IgD-negative memory B cell (primary cell): ENCODE results near the gene TAS2R8. TPM values are rescaled to one million over a fixed set of nuclear protein-coding genes. Genes with fewer than 3 reads are reported as not detected.

ENCODE experiments used
- H3K27ac Mint-ChIP-seq, 3 donors: one replicate each; pipeline ENCODE4 v1.8.0; 2020 to 2022; ENCODE audit warnings: mild to moderate bottlenecking in 3 of 3, mixed read lengths in 3 of 3, moderate library complexity in 1 of 3
- H3K27me3 Mint-ChIP-seq: one replicate; pipeline ENCODE4 v1.8.0; 2021; ENCODE audit warnings: mixed read lengths
- H3K36me3 Mint-ChIP-seq: one replicate; pipeline ENCODE4 v1.8.0; 2020; ENCODE audit warnings: mild to moderate bottlenecking, mixed read lengths
- H3K4me1 Mint-ChIP-seq, 3 donors: one replicate each; pipeline ENCODE4 v1.8.0; 2020 to 2022; ENCODE audit warnings: mixed read lengths in 3 of 3, mild to moderate bottlenecking in 1 of 3
- H3K4me3 Mint-ChIP-seq, 4 donors: one replicate each; pipeline ENCODE4 v1.8.0; 2020 to 2022; ENCODE audit warnings: mild to moderate bottlenecking in 4 of 4, mixed read lengths in 4 of 4, moderate library complexity in 3 of 4
- H3K9me3 Mint-ChIP-seq, 3 donors: one replicate each; pipeline ENCODE4 v1.8.0; 2020 to 2021; ENCODE audit warnings: mixed read lengths in 3 of 3, mild to moderate bottlenecking in 1 of 3
- polyA plus RNA-seq: library from polyadenylated mRNA; unstranded; fragments of 300-500 nt; fragmentation: Illumina TruSeq; gene quantifications from one replicate; pipeline ENCODE4 v1.2.3, GENCODE V29; 2021

The TAS2R8 gene, protein sequence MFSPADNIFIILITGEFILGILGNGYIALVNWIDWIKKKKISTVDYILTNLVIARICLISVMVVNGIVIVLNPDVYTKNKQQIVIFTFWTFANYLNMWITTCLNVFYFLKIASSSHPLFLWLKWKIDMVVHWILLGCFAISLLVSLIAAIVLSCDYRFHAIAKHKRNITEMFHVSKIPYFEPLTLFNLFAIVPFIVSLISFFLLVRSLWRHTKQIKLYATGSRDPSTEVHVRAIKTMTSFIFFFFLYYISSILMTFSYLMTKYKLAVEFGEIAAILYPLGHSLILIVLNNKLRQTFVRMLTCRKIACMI
- not detected for polyA plus RNA-seq

DNA sequence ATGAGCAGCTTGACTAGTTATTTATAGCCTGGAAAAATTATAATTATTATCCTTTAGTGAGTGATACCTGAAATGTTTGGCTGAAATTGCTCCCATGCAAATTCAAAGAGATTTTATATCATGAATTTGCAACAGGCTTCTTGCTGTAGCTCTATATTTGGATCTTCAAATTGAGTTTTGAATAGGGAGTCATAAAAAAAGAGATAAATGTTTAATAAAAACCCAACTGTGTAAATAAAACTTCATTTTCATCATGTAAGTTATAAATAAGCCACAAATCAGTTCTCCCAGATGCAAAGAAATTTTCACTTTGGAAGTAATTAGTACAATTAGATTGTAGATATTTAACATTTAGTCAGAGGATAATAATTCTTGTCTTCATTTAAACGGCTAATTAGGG, at the start of gene TAS2R8:
Gene TAS2R8, minus strand, starts transcription at position 101 of the 400 bp plus-strand sequence. CDS start 306 bp downstream, outside the sequence.
- Mint-ChIP-seq H3K4me1 (no peaks in the 10 kb centered on the region), H3K27ac (no peak within 1 kb of the TSS), H3K36me3 (no peaks in the 10 kb centered on the region), H3K4me3 (no peak within 1 kb of the TSS), H3K9me3 (no peaks in the 10 kb centered on the region), H3K27me3 (peaks cover 10% of the 10 kb centered on the region)

DNA sequence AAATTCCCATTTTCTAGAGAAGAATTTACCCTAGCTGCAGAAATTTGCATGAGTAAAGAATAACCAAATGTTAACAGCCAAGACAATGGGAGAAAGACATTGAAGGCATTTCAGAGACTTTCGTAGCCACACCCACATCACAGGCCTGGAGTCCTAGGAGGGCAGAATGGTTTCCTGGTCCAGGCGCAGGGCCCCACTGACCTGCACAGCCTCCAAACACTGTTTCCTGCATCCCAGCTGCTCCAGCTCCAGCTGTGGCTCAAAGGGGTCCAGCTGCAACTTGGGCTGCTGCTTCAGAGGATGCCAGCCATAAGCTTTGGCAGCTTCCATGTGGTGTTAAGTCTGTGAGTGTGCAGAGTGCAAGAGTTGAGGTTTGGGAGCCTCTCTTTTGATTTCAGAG, 48.7 kb upstream of the TAS2R8 start:
- Mint-ChIP-seq H3K9me3 (peaks cover 1 to 27% (median 11%) of the 10 kb centered on the region in 3 donors), H3K4me1 (peaks cover 0 to 3% (median 2%) of the 10 kb centered on the region in 3 donors), H3K27me3 (no peaks in the 10 kb centered on the region)

DNA sequence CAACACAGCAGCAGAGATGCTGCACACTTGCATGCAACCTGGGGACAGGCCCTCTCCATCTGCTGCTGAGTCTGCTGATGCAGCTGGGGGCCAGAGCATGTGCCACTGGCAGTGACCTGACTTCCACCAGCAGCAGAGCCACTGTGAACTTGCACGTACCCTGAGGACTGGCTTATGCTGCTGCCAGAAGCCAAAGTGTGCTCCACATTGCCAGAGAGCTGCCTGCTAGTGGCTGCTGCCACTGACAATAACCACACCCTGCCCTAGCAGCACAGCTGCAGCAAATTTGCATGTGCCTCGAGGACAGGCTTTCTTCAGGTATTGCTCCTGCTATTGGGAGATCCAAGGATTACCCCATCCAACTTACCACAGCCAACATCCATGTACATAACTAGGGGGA, 46.7 kb upstream of the TAS2R8 start:
- Mint-ChIP-seq H3K27me3 (no peaks in the 10 kb centered on the region), H3K36me3 (peaks cover 34% of the 10 kb centered on the region), H3K4me1 (peaks cover 0 to 3% (median 2%) of the 10 kb centered on the region in 3 donors), H3K9me3 (peaks cover 0 to 22% (median 6%) of the 10 kb centered on the region in 3 donors), H3K27ac (no peak overlapping the region), H3K4me3 (no peak overlapping the region)

More for the DNA sequence above, 48.7 kb upstream of the TAS2R8 start:
- Mint-ChIP-seq H3K36me3 (peaks cover 50% of the 10 kb centered on the region), H3K27ac (no peak overlapping the region), H3K4me3 (peak overlapping the region in 1 of 4 donors; percentile 23)

DNA sequence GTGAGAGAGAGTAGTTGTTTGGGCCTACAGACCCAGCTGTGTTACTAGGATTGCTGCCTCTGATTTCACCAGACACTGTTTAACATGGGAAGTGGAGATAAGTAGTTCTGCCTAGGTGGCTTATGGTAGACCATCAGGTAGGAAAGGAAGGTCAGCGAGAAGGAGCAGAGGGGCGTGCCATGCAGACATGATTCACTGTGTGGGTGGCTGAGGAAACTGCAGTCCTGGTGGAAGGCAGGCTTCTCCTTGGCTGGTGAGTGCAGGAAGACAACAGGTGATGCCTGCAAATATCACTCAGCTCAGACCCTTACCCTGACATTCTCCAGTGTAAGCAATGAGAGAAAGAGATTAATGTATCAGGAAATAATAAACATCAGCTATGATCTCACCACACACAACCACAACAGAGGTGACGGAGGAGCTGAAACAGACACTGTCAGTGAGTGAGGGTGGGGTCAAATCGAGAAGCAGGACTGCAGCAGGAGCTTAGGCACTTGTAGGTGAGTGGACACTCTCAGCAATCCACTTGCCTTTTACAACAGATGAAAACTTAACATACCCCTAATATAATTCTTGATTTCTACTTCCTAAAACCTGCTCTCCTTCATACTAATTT, 44.3 kb upstream of the TAS2R8 start:
- Mint-ChIP-seq H3K27me3 (no peaks in the 10 kb centered on the region), H3K4me3 (no peak overlapping the region), H3K27ac (no peak overlapping the region), H3K36me3 (peaks cover 30% of the 10 kb centered on the region), H3K9me3 (peaks cover 0 to 5% (median 0%) of the 10 kb centered on the region in 3 donors), H3K4me1 (peaks cover 0 to 3% (median 2%) of the 10 kb centered on the region in 3 donors)

DNA sequence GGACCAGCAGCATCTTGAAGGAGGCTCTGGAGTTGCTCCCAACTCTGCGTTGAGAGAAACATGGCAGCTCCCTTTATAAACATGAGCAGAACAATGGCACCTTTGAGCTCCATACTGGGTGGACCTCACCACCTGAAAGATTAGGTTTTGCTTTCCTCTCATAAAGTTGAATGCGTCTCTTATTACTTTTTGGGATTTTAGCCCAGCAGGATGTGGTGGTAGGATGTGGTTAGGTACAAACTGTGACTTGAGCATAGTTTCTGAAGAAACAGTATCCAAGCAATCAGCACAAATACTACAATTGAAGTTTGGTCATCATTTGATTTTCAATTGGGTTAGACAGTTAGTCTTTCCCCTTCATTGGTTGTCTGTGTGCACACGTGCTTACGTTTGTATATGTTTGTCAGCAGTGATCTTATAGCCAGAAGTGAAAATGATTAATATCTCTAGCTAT, 42.4 kb upstream of the TAS2R8 start, which contains the start of gene PRR4:
Gene PRR4, minus strand, starts transcription at position 51 of the 454 bp plus-strand sequence. Its CDS starts 38 bp downstream, at position 13.
- peaks cover 0 to 3% (median 2%) of the 10 kb centered on the region in 3 donors for H3K4me1 Mint-ChIP-seq
- no peak within 1 kb of the TSS for H3K27ac Mint-ChIP-seq
- no peaks in the 10 kb centered on the region for H3K27me3 Mint-ChIP-seq
- H3K4me3 Mint-ChIP-seq = no peak within 1 kb of the TSS
- no peaks in the 10 kb centered on the region for H3K9me3 Mint-ChIP-seq
- H3K36me3 Mint-ChIP-seq = peaks cover 33% of the 10 kb centered on the region

DNA sequence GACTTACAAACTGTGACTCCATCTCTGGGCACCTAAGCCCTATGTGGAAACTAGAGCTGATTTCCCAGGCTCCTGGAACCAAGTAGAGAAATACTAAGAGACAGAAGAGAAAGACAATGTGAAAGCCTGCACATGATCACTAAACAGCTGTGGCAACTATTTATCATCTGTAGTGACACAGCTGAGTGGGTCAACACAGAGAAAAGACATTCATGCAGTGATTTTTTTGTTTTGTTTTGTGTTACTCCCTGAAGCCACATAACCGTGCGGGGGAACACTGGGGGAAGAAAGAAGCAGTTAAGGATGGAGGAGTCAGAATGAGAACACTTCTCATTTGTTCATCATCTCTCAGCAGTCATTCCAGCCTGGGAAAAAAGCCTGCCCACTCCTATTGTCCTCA, 40.7 kb upstream of the TAS2R8 start:
- Mint-ChIP-seq H3K27ac (no peak overlapping the region), H3K4me3 (no peak overlapping the region), H3K27me3 (no peaks in the 10 kb centered on the region), H3K36me3 (peaks cover 33% of the 10 kb centered on the region), H3K9me3 (no peaks in the 10 kb centered on the region), H3K4me1 (peaks cover 0 to 1% (median 0%) of the 10 kb centered on the region in 3 donors)

DNA sequence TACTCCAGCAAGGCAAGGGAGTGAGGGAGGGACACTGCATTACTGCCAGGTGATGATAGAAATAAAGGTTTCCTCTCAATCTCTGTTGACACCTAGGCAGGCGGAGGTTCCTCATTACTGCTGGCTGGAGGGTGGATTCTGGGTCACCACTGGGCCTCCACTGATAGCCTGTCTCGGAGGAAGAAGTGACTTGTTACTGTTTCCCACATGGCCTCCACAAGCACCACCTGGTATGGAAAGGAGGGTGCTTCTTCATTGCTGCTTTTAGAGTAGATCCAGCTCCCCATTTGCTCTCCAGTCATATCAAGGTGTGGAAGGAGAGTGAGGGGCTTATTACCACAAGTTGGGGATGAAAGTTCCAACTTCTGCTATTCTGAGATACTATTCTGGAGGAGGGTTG, 35.8 kb upstream of the TAS2R8 start:
- H3K4me1 Mint-ChIP-seq = no peaks in the 10 kb centered on the region
- peaks cover 0 to under 1% (median 0%) of the 10 kb centered on the region in 3 donors for H3K9me3 Mint-ChIP-seq
- H3K27me3 Mint-ChIP-seq = no peaks in the 10 kb centered on the region
- no peak overlapping the region for H3K27ac Mint-ChIP-seq
- H3K36me3 Mint-ChIP-seq = peaks cover 23% of the 10 kb centered on the region
- no peak overlapping the region for H3K4me3 Mint-ChIP-seq

DNA sequence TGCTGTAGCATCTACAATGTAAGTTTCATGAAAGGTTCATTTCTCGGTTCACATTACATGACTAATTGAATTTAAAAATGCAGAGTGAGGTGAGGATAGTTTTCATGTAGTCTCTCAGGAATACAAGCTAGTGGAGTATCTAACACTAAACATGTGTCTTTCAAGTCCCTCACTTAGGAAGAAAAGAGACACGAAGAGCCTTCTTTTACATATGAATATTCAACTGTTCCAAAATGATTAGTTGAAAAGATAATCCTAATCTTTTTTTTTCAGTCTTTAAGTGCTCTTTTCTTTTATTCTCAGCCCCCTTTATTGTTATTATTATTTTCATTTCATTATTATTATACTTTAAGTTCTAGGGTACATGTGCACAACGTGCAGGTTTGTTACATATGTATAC, 31.4 kb upstream of the TAS2R8 start:
- no peaks in the 10 kb centered on the region for H3K27me3 Mint-ChIP-seq
- H3K9me3 Mint-ChIP-seq = peaks cover 0 to 4% (median 0%) of the 10 kb centered on the region in 3 donors
- no peak overlapping the region for H3K27ac Mint-ChIP-seq
- H3K36me3 Mint-ChIP-seq = peaks cover 6% of the 10 kb centered on the region
- no peak overlapping the region for H3K4me3 Mint-ChIP-seq
- H3K4me1 Mint-ChIP-seq = no peaks in the 10 kb centered on the region

DNA sequence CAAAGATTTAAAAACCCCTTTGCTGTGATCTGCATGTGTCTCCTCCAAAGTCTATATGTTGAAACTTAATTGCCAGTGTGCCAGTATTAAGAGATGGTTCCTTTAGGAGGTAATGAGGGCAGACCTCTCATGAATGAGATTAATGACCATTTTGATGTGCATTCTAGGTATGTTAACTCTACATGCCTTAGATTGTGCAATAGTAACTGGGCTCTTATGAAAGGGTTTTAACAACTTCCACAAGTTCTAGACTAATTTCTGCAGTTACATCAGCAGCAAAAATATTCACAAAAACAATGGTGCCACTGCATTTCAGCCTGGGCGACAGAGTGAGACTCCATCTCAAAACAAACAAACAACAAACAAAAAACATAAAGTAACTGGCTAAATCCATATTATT, 22.9 kb upstream of the TAS2R8 start:
- Mint-ChIP-seq H3K27ac (no peak overlapping the region), H3K4me3 (no peak overlapping the region)

DNA sequence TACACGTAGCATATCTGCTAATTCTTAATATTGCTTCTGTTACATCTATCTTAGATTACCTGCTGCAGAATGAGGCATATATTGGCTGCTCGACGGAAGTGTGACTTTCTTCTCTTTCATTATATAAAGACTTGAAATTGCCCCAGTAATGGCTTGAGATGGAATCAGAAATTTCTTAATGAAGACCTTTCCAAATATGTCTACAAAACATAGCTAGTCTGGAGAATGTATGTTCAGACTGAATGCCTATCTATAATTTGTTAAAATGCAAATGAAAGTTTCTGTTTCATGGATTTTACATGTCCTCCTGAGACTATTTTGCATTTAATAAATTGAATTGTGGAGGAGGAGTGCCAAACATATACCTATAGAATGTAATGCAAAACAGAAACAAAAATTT, 19.2 kb upstream of the TAS2R8 start, which contains the start of gene TAS2R10:
Gene TAS2R10, minus strand, starts transcription at position 101 of the 400 bp plus-strand sequence. Its CDS starts 89 bp downstream, at position 12.
- Mint-ChIP-seq H3K36me3 (peaks cover 8% of the 10 kb centered on the region), H3K27me3 (no peaks in the 10 kb centered on the region)

More for the DNA sequence above, 22.9 kb upstream of the TAS2R8 start:
- Mint-ChIP-seq H3K36me3 (peaks cover 2% of the 10 kb centered on the region), H3K4me1 (no peaks in the 10 kb centered on the region), H3K9me3 (no peaks in the 10 kb centered on the region), H3K27me3 (no peaks in the 10 kb centered on the region)

DNA sequence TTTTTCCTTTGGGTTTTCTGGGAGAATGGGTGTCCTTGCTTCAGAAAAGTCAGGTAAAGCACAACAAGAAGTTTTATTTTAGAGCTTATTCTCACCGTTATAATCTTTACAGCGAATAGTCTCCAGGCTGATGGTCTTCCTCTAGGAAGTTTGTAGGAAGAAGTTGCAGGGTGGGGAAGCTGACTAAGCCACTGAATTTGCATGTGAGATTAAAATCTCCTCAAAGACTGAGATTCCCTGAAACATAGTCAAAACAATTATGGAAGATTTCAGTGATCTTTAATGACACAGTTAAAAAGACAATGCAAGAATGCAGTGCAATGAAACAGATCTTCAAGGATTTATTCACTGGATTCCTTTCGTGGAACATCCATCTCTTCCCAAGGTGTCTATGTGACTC, 17.9 kb upstream of the TAS2R8 start:
- no peak overlapping the region for H3K27ac Mint-ChIP-seq
- no peaks in the 10 kb centered on the region for H3K27me3 Mint-ChIP-seq
- H3K4me3 Mint-ChIP-seq = no peak overlapping the region
- peaks cover 0 to 2% (median 0%) of the 10 kb centered on the region in 3 donors for H3K9me3 Mint-ChIP-seq
- H3K4me1 Mint-ChIP-seq = no peaks in the 10 kb centered on the region
- peaks cover 8% of the 10 kb centered on the region for H3K36me3 Mint-ChIP-seq

More for the DNA sequence above, 19.2 kb upstream of the TAS2R8 start, which contains the start of gene TAS2R10:
- no peaks in the 10 kb centered on the region for H3K4me1 Mint-ChIP-seq
- no peak within 1 kb of the TSS for H3K27ac Mint-ChIP-seq
- H3K4me3 Mint-ChIP-seq = no peak within 1 kb of the TSS
- peaks cover 0 to 2% (median 0%) of the 10 kb centered on the region in 3 donors for H3K9me3 Mint-ChIP-seq

DNA sequence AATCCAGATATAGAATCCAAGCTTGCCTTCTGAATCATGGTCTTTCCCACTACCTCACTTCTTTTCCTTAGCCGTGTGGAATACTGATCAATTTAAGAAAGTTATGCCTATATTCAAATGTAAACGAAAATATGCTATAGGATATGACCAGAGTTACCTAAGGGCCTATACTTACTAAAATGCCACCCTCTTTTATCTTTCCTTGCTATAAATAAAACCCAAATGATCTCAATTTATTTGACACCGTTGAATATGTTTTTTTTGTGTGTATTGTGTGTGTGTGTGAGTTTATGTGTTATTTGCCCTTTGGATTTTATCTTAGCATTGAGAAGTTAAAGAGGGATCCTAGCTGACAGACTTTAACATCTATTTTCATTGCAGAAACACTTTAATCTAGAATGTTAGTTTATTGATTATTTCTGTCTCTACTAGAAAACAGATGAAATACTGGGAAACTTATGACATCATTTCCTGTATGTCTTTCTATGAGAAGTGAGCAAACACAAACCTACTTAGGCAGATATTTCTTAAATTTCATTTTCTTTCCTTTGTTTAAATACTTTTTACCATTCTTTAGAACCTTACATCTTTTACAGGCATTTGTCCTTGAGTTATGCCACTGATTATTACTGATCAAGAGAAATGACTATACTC, 4.9 kb upstream of the TAS2R8 start:
- Mint-ChIP-seq H3K4me1 (no peaks in the 10 kb centered on the region), H3K4me3 (no peak overlapping the region), H3K9me3 (no peaks in the 10 kb centered on the region), H3K27ac (no peak overlapping the region), H3K36me3 (no peaks in the 10 kb centered on the region), H3K27me3 (peaks cover 6% of the 10 kb centered on the region)

DNA sequence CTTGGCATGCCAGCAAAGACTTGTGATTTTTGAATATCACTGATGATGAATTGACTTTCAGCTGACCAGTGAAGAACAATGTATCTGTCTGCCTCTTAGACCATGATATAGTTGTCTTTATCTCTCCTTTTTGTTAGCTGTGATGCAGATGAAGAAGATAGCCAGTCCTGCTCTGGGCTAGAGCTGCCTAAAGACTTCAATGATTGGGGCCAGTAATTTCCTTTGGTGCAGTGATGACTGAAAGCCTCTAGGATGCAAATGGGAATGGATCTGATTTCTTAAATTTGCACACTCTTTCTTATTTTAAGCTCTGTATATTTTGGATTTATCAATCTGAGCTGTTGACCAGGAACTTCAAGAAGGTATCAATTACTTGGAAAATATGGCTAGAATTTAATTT, 3.0 kb upstream of the TAS2R8 start, which contains the start of gene TAS2R9:
Gene TAS2R9, minus strand, starts transcription at position 101 of the 400 bp plus-strand sequence. Its CDS starts 93 bp downstream, at position 8.
- Mint-ChIP-seq H3K4me1 (no peaks in the 10 kb centered on the region), H3K4me3 (no peak within 1 kb of the TSS), H3K27ac (no peak within 1 kb of the TSS), H3K36me3 (no peaks in the 10 kb centered on the region), H3K9me3 (no peaks in the 10 kb centered on the region), H3K27me3 (peaks cover 5% of the 10 kb centered on the region)

DNA sequence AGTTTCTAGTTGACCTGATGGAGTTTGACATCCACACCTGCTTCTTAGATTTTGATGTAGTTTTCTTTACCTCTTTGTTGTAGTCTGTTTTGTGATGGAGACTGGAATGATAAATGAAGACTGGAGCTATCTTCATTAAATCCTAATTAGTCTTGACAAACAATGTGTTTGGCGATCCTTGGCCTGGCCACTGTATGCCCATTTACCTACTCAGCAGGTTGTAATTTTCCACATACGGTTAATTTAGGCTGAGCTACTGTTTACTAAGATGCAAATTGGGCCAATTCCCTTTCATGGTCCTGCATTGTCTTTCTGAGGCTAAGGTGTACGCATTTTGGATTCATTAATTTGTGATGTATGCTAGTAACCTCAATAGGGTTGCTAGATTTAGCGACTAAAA, 4.5 kb downstream of the TAS2R8 start, which contains the start of gene TAS2R7:
Gene TAS2R7, minus strand, starts transcription at position 41 of the 400 bp plus-strand sequence. CDS start 57 bp downstream, outside the sequence.
- Mint-ChIP-seq H3K27ac (no peak within 1 kb of the TSS), H3K9me3 (no peaks in the 10 kb centered on the region), H3K36me3 (no peaks in the 10 kb centered on the region), H3K27me3 (peaks cover 12% of the 10 kb centered on the region), H3K4me3 (no peak within 1 kb of the TSS), H3K4me1 (no peaks in the 10 kb centered on the region)

DNA sequence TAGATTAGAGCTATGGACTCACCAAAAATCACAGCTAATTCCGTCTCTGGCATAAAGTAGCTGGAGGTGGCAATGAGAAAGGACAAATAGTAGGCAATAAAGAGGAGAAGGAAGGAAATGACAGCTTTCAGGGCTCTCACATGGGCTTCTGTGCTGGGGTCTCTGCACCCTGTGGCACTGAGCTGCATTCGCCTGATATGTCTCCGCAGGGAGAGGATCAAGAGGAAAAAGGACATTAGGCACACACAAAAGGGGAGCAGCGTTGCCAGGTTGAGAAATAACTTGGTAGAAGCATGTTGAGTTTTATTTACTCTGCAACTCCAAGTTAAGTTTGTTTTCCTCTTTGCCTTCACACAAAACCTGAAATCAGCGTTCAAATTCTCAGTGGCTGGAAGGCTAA, 5.3 kb downstream of the TAS2R8 start:
- Mint-ChIP-seq H3K9me3 (no peaks in the 10 kb centered on the region), H3K4me1 (no peaks in the 10 kb centered on the region), H3K27me3 (peaks cover 12% of the 10 kb centered on the region), H3K4me3 (no peak overlapping the region), H3K27ac (no peak overlapping the region), H3K36me3 (no peaks in the 10 kb centered on the region)
